H9 (cell line): ENCODE results near the gene NARF. TPM values are rescaled to one million over a fixed set of nuclear protein-coding genes. Genes with fewer than 3 reads are reported as not detected.

Source experiments
- DNase-seq: peaks from one replicate; pipeline ENCODE4 v3.0.0-alpha.2; 2017
- H2AFZ ChIP-seq: one replicate; pipeline ENCODE4 v1.6.1; 2013; ENCODE audit warnings: mild to moderate bottlenecking, low read length, control low read depth, moderate library complexity
- H2AK5ac ChIP-seq: 2 replicates; pipeline ENCODE4 v1.6.1; 2013; ENCODE audit warnings: low read length, control low read depth, mixed read lengths; ENCODE audit not compliant: insufficient read length
- H2BK120ac ChIP-seq: one replicate; pipeline ENCODE4 v1.6.1; 2013; ENCODE audit warnings: low read depth, mild to moderate bottlenecking, low read length, control low read depth, inconsistent platforms; ENCODE audit not compliant: poor library complexity, severe bottlenecking
- H2BK12ac ChIP-seq: 2 replicates; pipeline ENCODE4 v1.6.1; 2013; ENCODE audit warnings: low read length, control low read depth, mixed read lengths, low read depth; ENCODE audit not compliant: insufficient read length
- H2BK15ac ChIP-seq: 2 replicates; pipeline ENCODE4 v1.6.1; 2013; ENCODE audit warnings: low read depth, low read length, control low read depth
- H2BK20ac ChIP-seq: one replicate; pipeline ENCODE4 v1.6.1; 2013; ENCODE audit warnings: low read depth, mild to moderate bottlenecking, low read length, control low read depth, inconsistent platforms; ENCODE audit not compliant: poor library complexity, severe bottlenecking
- H2BK5ac ChIP-seq: 2 replicates; pipeline ENCODE4 v1.6.1; 2013; ENCODE audit warnings: low read length, control low read depth, mixed read lengths; ENCODE audit not compliant: insufficient read length
- H3K14ac ChIP-seq: 2 replicates; pipeline ENCODE4 v1.6.1; 2013; ENCODE audit warnings: low read length, control low read depth; ENCODE audit not compliant: insufficient read depth
- H3K18ac ChIP-seq: 2 replicates; pipeline ENCODE4 v1.6.1; 2013; ENCODE audit warnings: low read depth, mild to moderate bottlenecking, mixed read lengths, low read length, control low read depth; ENCODE audit not compliant: insufficient read length
- H3K23ac ChIP-seq: 2 replicates; pipeline ENCODE4 v1.6.1; 2013; ENCODE audit warnings: low read length, control low read depth, mixed read lengths, low read depth; ENCODE audit not compliant: insufficient read length
- H3K23me2 ChIP-seq: 2 replicates; pipeline ENCODE4 v1.6.1; 2013; ENCODE audit warnings: low read depth, mild to moderate bottlenecking, mixed read lengths, low read length, control low read depth; ENCODE audit not compliant: insufficient read length, poor library complexity, severe bottlenecking
- H3K27ac ChIP-seq: 2 replicates; pipeline ENCODE4 v1.5.1; 2013; ENCODE audit warnings: low read length, control low read depth, mixed read lengths, low read depth; ENCODE audit not compliant: insufficient read length
- H3K27me3 ChIP-seq: 2 replicates; pipeline ENCODE4 v1.6.1; 2013; ENCODE audit warnings: low read length, control low read depth, inconsistent platforms; ENCODE audit not compliant: insufficient read depth
- H3K4ac ChIP-seq: 2 replicates; pipeline ENCODE4 v1.6.1; 2013; ENCODE audit warnings: low read depth, mild to moderate bottlenecking, control low read depth, inconsistent platforms, low read length, moderate library complexity
- H3K4me1 ChIP-seq: 2 replicates; pipeline ENCODE4 v1.6.1; 2013; ENCODE audit warnings: low read length, control low read depth, inconsistent platforms; ENCODE audit not compliant: insufficient read depth
- H3K4me2 ChIP-seq: 2 replicates; pipeline ENCODE4 v1.6.1; 2013; ENCODE audit warnings: low read length, control low read depth, mixed read lengths; ENCODE audit not compliant: insufficient read length, insufficient read depth
- H3K56ac ChIP-seq: 2 replicates; pipeline ENCODE4 v1.6.1; 2013; ENCODE audit warnings: low read depth, mild to moderate bottlenecking, mixed read lengths, low read length, control low read depth; ENCODE audit not compliant: insufficient read length
- H3K79me1 ChIP-seq: 2 replicates; pipeline ENCODE4 v1.6.1; 2013; ENCODE audit warnings: low read depth, mild to moderate bottlenecking, moderate library complexity, low read length, control low read depth, inconsistent platforms; ENCODE audit not compliant: insufficient read depth, poor library complexity, severe bottlenecking
- H3K79me2 ChIP-seq: 2 replicates; pipeline ENCODE4 v1.6.1; 2013; ENCODE audit warnings: low read length, control low read depth, inconsistent platforms; ENCODE audit not compliant: insufficient read depth
- H3K9ac ChIP-seq: 2 replicates; pipeline ENCODE4 v1.6.1; 2013; ENCODE audit warnings: low read length, control low read depth, mixed read lengths; ENCODE audit not compliant: insufficient read length; ENCODE audit errors: extremely low read depth
- H3K9me3 ChIP-seq: one replicate; pipeline ENCODE4 v1.6.1; 2013; ENCODE audit warnings: low read depth, low read length, inconsistent platforms; ENCODE audit not compliant: control insufficient read depth
- H3T11ph ChIP-seq: one replicate; pipeline ENCODE4 v1.6.1; 2013; ENCODE audit warnings: mild to moderate bottlenecking, low read length, control low read depth, inconsistent platforms
- H4K20me1 ChIP-seq: one replicate; pipeline ENCODE4 v1.6.1; 2013; ENCODE audit not compliant: control insufficient read depth, insufficient read length, insufficient read depth
- H4K5ac ChIP-seq: 2 replicates; pipeline ENCODE4 v1.6.1; 2013; ENCODE audit warnings: low read depth, mild to moderate bottlenecking, mixed read lengths, low read length, control low read depth; ENCODE audit not compliant: insufficient read length
- H4K8ac ChIP-seq: replicated peaks from 2 replicates; pipeline ENCODE4 v1.6.1; 2013; ENCODE audit warnings: low read length, control low read depth, mixed read lengths, low read depth; ENCODE audit not compliant: insufficient read length
- H4K91ac ChIP-seq: 2 replicates; pipeline ENCODE4 v1.6.1; 2013; ENCODE audit warnings: low read depth, mild to moderate bottlenecking, moderate library complexity, mixed read lengths, low read length, control low read depth; ENCODE audit not compliant: insufficient read length
- H3K27ac Mint-ChIP-seq, 3 experiments: 2 replicates in 2 of 3; 3 replicates in 1 of 3; pipeline ENCODE4 v1.8.0; 2020 to 2021; ENCODE audit warnings: mixed read lengths in 3 of 3, mild to moderate bottlenecking in 1 of 3, moderate library complexity in 1 of 3
- H3K27me3 Mint-ChIP-seq: 2 replicates; pipeline ENCODE4 v1.8.0; 2021; ENCODE audit warnings: low read depth, mild to moderate bottlenecking, moderate library complexity, mixed read lengths
- H3K36me3 Mint-ChIP-seq, 3 experiments: 2 replicates in 2 of 3; 3 replicates in 1 of 3; pipeline ENCODE4 v1.8.0; 2020 to 2021; ENCODE audit warnings: low read depth in 3 of 3, mixed read lengths in 3 of 3; ENCODE audit not compliant: insufficient read depth in 1 of 3
- H3K4me1 Mint-ChIP-seq, 2 experiments: 2 replicates each; pipeline ENCODE4 v1.8.0; 2020; ENCODE audit warnings: mixed read lengths in 2 of 2
- H3K4me3 Mint-ChIP-seq, 2 experiments: 2 replicates in 1 of 2; 3 replicates in 1 of 2; pipeline ENCODE4 v1.8.0; 2020 to 2021; ENCODE audit warnings: mild to moderate bottlenecking in 2 of 2, mixed read lengths in 2 of 2, moderate library complexity in 1 of 2
- H3K9me3 Mint-ChIP-seq, 2 experiments: 2 replicates in 1 of 2; 3 replicates in 1 of 2; pipeline ENCODE4 v1.8.0; 2020; ENCODE audit warnings: mild to moderate bottlenecking in 2 of 2, mixed read lengths in 2 of 2, moderate library complexity in 1 of 2
- WGBS: extraction: QIAGEN DNeasy Blood & Tissue Kit; methylation state at CpG from one replicate; pipeline ENCODE4 v1.1.7; 2013; ENCODE audit warnings: missing lambda C conversion rate, low lambda C conversion rate, mixed read lengths; ENCODE audit not compliant: insufficient read length; ENCODE audit errors: extremely low coverage; 5-methylcytosine and 5-hydroxymethylcytosine counted together
- total RNA-seq: library from RNA; stranded (reverse); gene quantifications from 2 replicates; pipeline ENCODE4 v1.2.1, GENCODE V29; 2021
- TF ChIP-seq, protein P1 (sequence below): fragments of 200-600 bp; sonication (generic); conservative IDR thresholded peaks from 3 replicates; pipeline ENCODE4 v1.8.0; 2021; ENCODE audit warnings: antibody characterized with exemption, mild to moderate bottlenecking

NARF gene
- total RNA-seq, 1 experiment from 2014 or later = 124 TPM

DNA sequence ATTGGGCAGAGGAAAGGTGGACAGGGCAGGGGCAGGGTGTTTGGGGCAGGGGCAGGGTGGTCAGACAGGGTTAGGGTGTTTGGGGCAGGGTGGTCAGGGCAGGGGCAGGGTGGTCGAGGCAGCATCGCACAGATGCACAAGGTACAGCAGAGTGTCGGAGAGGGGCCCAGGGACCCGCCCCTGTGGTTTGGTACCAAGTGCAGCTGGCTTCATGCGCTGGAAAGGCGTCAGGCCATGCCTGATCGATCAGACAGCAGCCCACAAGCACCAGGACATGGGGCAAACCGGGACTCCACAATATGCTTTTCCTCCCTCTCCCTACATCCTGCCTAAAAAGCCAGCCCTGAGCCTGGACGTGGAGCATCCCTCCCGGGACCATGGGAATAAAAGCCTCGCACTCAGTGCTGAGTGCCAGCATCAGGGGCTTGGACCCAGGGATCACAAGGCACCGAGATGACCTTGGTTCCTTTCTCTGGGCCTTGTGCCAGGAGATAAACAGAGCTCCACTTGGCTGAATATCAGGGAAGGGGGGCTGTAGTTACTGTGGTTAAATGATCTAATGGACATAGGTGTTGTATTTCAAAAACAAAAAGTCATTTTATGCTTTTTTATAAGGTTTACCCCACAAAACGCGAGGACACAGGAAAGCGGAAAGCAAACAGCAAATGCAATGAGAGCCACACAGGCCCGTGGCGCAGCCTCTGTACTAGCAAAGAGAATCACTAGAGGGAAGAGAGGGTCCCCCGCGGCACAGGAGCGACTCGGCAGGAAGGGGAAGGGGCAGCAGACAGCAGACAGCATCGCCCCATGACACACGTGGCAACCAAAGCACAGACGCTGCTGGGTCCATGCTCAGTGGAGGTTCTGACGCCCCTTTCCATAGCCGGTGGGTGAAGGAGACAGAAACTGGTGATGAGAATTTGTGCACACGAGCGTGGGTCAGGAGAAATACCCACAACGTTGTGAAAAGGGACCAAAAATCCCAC lies 45.7 kb upstream of the NARF start:
- H3K4ac ChIP-seq = no peak overlapping the region
- H2BK20ac ChIP-seq = no peak overlapping the region
- DNase-seq = no peak
- H2BK5ac ChIP-seq = no peak overlapping the region
- no peak overlapping the region for H2AFZ ChIP-seq
- H3K9me3 ChIP-seq = no peaks in the 10 kb centered on the region
- no peak overlapping the region; the same call in 1 of the 2 replicates for H3K14ac ChIP-seq
- H3K79me1 ChIP-seq = no peaks in the 10 kb centered on the region
- Mint-ChIP-seq H3K27me3 (peaks cover 3% of the 10 kb centered on the region), H3K36me3 (peaks cover 3 to 8% (median 4%) of the 10 kb centered on the region in 3 experiments; a peak in 5 of 7 replicates), H3K4me3 (no peak overlapping the region; a peak in 1 of 5 replicates), H3K9me3 (no peaks in the 10 kb centered on the region), H3K4me1 (peaks cover 13 to 16% of the 10 kb centered on the region in 2 experiments), H3K27ac (no peak overlapping the region; a peak in 1 of 7 replicates)
- no peak overlapping the region for H3T11ph ChIP-seq
- H3K56ac ChIP-seq = no peak overlapping the region
- H2AK5ac ChIP-seq = no peak overlapping the region
- no peak overlapping the region for H4K5ac ChIP-seq
- no peak overlapping the region for H3K4me2 ChIP-seq
- no peak overlapping the region for H3K27ac ChIP-seq
- H3K4me1 ChIP-seq = no peaks in the 10 kb centered on the region
- H2BK120ac ChIP-seq = no peak overlapping the region
- no peaks in the 10 kb centered on the region for H4K20me1 ChIP-seq
- H3K18ac ChIP-seq = no peak overlapping the region
- H3K23ac ChIP-seq = no peak overlapping the region
- WGBS = no CpG with 5 or more reads among the region's 29 CpGs
- no peaks in the 10 kb centered on the region for H3K79me2 ChIP-seq
- no peak overlapping the region for H4K91ac ChIP-seq
- no peak overlapping the region for H3K9ac ChIP-seq
- no peak overlapping the region for H2BK12ac ChIP-seq
- H2BK15ac ChIP-seq = no peak overlapping the region
- H4K8ac ChIP-seq = no peak overlapping the region
- no peaks in the 10 kb centered on the region for H3K27me3 ChIP-seq
- TF ChIP-seq, protein P1, sequence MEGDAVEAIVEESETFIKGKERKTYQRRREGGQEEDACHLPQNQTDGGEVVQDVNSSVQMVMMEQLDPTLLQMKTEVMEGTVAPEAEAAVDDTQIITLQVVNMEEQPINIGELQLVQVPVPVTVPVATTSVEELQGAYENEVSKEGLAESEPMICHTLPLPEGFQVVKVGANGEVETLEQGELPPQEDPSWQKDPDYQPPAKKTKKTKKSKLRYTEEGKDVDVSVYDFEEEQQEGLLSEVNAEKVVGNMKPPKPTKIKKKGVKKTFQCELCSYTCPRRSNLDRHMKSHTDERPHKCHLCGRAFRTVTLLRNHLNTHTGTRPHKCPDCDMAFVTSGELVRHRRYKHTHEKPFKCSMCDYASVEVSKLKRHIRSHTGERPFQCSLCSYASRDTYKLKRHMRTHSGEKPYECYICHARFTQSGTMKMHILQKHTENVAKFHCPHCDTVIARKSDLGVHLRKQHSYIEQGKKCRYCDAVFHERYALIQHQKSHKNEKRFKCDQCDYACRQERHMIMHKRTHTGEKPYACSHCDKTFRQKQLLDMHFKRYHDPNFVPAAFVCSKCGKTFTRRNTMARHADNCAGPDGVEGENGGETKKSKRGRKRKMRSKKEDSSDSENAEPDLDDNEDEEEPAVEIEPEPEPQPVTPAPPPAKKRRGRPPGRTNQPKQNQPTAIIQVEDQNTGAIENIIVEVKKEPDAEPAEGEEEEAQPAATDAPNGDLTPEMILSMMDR = no peak
- H3K23me2 ChIP-seq = peaks cover 1% of the 10 kb centered on the region
